GM23248 (cell line): ENCODE data around the gene EEF1A2. TPM values are rescaled to one million over a fixed set of nuclear protein-coding genes. Genes with fewer than 3 reads are reported as not detected.

Experiments used
- DNase-seq: peaks from one replicate; pipeline ENCODE4 v3.0.0-alpha.2; 2015
- H2AFZ ChIP-seq: fragments of 200-600 bp; sonication (generic); 2 replicates; pipeline ENCODE4 v1.6.1; 2016; ENCODE audit warnings: antibody characterized with exemption
- H3F3A ChIP-seq: fragments of 200-600 bp; sonication (generic); 2 replicates; pipeline ENCODE4 v1.6.1; 2016; ENCODE audit warnings: mild to moderate bottlenecking, antibody characterized with exemption, mixed run types; ENCODE audit not compliant: insufficient read depth
- H3K27ac ChIP-seq: fragments of 200-600 bp; sonication (generic); 2 replicates; pipeline ENCODE4 v1.5.1; 2016; ENCODE audit warnings: mild to moderate bottlenecking
- H3K27me3 ChIP-seq: fragments of 200-600 bp; sonication (generic); replicated peaks from 2 replicates; pipeline ENCODE4 v1.6.1; 2016; ENCODE audit warnings: mild to moderate bottlenecking; ENCODE audit not compliant: insufficient read depth
- H3K36me3 ChIP-seq: fragments of 200-600 bp; sonication (generic); 2 replicates; pipeline ENCODE4 v1.6.1; 2016; ENCODE audit warnings: low read depth, mild to moderate bottlenecking
- H3K4me1 ChIP-seq: fragments of 200-600 bp; sonication (generic); 2 replicates; pipeline ENCODE4 v1.6.1; 2016; ENCODE audit warnings: mild to moderate bottlenecking; ENCODE audit not compliant: insufficient read depth
- H3K4me2 ChIP-seq: fragments of 200-600 bp; sonication (generic); one replicate; pipeline ENCODE4 v1.6.1; 2016; ENCODE audit warnings: mild to moderate bottlenecking; ENCODE audit not compliant: unreplicated experiment
- H3K4me3 ChIP-seq: fragments of 200-600 bp; sonication (generic); 2 replicates; pipeline ENCODE4 v1.5.1; 2016; ENCODE audit warnings: mild to moderate bottlenecking
- H3K79me2 ChIP-seq: fragments of 200-600 bp; sonication (generic); 2 replicates; pipeline ENCODE4 v1.6.1; 2016; ENCODE audit warnings: mild to moderate bottlenecking; ENCODE audit not compliant: insufficient read depth
- H3K9ac ChIP-seq: fragments of 200-600 bp; sonication (generic); 2 replicates; pipeline ENCODE4 v1.6.1; 2016; ENCODE audit warnings: mild to moderate bottlenecking
- H3K9me2 ChIP-seq: fragments of 200-600 bp; sonication (generic); 2 replicates; pipeline ENCODE4 v1.6.1; 2016; ENCODE audit warnings: mixed run types, mild to moderate bottlenecking, moderate library complexity; ENCODE audit not compliant: insufficient read depth
- H3K9me3 ChIP-seq: fragments of 200-600 bp; sonication (generic); one replicate; pipeline ENCODE4 v1.6.1; 2017; ENCODE audit warnings: low read depth
- H4K20me1 ChIP-seq: fragments of 200-600 bp; sonication (generic); 2 replicates; pipeline ENCODE4 v1.6.0; 2016; ENCODE audit not compliant: insufficient read depth
- EZH2 ChIP-seq: fragments of 200-600 bp; sonication (generic); IDR thresholded peaks from 2 replicates; pipeline ENCODE4 v1.6.1; 2018; ENCODE audit warnings: antibody characterized with exemption, mild to moderate bottlenecking; ENCODE audit not compliant: insufficient read depth, poor library complexity, severe bottlenecking
- EZH2phosphoT487 ChIP-seq: fragments of 200-600 bp; sonication (generic); IDR thresholded peaks from 2 replicates; pipeline ENCODE4 v1.6.1; 2018; ENCODE audit warnings: antibody characterized with exemption, moderate library complexity, mild to moderate bottlenecking, low read depth; ENCODE audit not compliant: insufficient read depth
- WGBS, 2 experiments: methylation state at CpG; one replicate each; pipeline ENCODE4 v1.1.6; 2015 to 2017; ENCODE audit warnings: low lambda C conversion rate in 2 of 2, low coverage in 1 of 2; ENCODE audit errors: missing lambda C conversion rate in 2 of 2; 5-methylcytosine and 5-hydroxymethylcytosine counted together
- in situ Hi-C: fragments of 300-500 bp; cut with MboI; formaldehyde crosslinking; loops from 2 replicates; pipeline ENCODE4 v1.15.0; 2020
- polyA plus RNA-seq: library from polyadenylated mRNA; unstranded; fragments of >200 nt; fragmentation: Nextera tagmentation; extraction: Ambion mirVana; gene quantifications from 2 replicates; pipeline ENCODE4 v1.2.1, GENCODE V29; 2016
- total RNA-seq: library from RNA; depleted of rRNA; stranded (reverse); fragments of >200 nt; shearing (Covaris generic); gene quantifications from 2 replicates; pipeline ENCODE4 v1.2.3, GENCODE V29; 2014

Gene EEF1A2
- total and polyA plus RNA-seq, 2 experiments from 2014 or later = 0.43 TPM; not detected in 1

GRCh38 chr20:63473555-63474449 lies 25.1 kb downstream of the EEF1A2 start:
- Histone ChIP-seq H3K4me3 (no peak overlapping the region), H4K20me1 (no peaks in the 10 kb centered on the region), H3K27ac (no peak overlapping the region), H3K79me2 (no peaks in the 10 kb centered on the region), H3K36me3 (no peaks in the 10 kb centered on the region), H3K4me1 (no peaks in the 10 kb centered on the region), H3F3A (no peaks in the 10 kb centered on the region), H3K9me2 (no peaks in the 10 kb centered on the region), H3K9ac (no peak overlapping the region), H3K4me2 (no peak overlapping the region), H3K27me3 (peaks cover 45% of the 10 kb centered on the region), H3K9me3 (no peaks in the 10 kb centered on the region), H2AFZ (no peak overlapping the region)
- in situ Hi-C loops = no loop called here
- DNase-seq = no peak
- WGBS, 2 experiments = 20 to 23% methylated on average over 25 to 30 of the region's 30 CpGs
- TF ChIP-seq EZH2 = no peak
- no peak for TF ChIP-seq EZH2phosphoT487

GRCh38 chr20:63472862-63473390 lies 26.0 kb downstream of the EEF1A2 start:
- Histone ChIP-seq H3K4me1 (no peaks in the 10 kb centered on the region), H3K27me3 (peaks cover 51% of the 10 kb centered on the region), H3K4me2 (no peak overlapping the region), H3K79me2 (no peaks in the 10 kb centered on the region), H3K9me3 (no peaks in the 10 kb centered on the region), H4K20me1 (no peaks in the 10 kb centered on the region), H3K9me2 (no peaks in the 10 kb centered on the region), H3K9ac (no peak overlapping the region), H3K4me3 (no peak overlapping the region), H3K27ac (no peak overlapping the region), H2AFZ (no peak overlapping the region), H3K36me3 (no peaks in the 10 kb centered on the region), H3F3A (no peaks in the 10 kb centered on the region)
- DNase-seq = no peak
- no peak for TF ChIP-seq EZH2
- in situ Hi-C loops = no loop called here
- WGBS, 2 experiments = 43 to 47% methylated on average over 9 to 13 of the region's 13 CpGs

GRCh38 chr20:63471981-63472831 lies 26.7 kb downstream of the EEF1A2 start, which contains the start of gene KCNQ2:
KCNQ2 (minus strand) TSS chr20:63472655; CDS start chr20:63472463, 192 bp downstream.
- Histone ChIP-seq H2AFZ (no peak within 1 kb of the TSS), H3K9me3 (no peaks in the 10 kb centered on the region), H3K4me3 (no peak within 1 kb of the TSS), H3K79me2 (no peaks in the 10 kb centered on the region), H3K27ac (no peak within 1 kb of the TSS), H3K4me2 (no peak within 1 kb of the TSS), H3K36me3 (no peaks in the 10 kb centered on the region), H4K20me1 (no peaks in the 10 kb centered on the region), H3K9me2 (no peaks in the 10 kb centered on the region), H3K27me3 (peaks cover 59% of the 10 kb centered on the region), H3K4me1 (no peaks in the 10 kb centered on the region), H3F3A (no peaks in the 10 kb centered on the region), H3K9ac (no peak within 1 kb of the TSS)
- WGBS, 2 experiments = 2 to 3% methylated on average over 79 to 105 of the region's 111 CpGs
- DNase-seq = no peak
- TF ChIP-seq EZH2 (peak; percentile 89), EZH2phosphoT487 (no peak)
- in situ Hi-C loops = no loop called here

DNA sequence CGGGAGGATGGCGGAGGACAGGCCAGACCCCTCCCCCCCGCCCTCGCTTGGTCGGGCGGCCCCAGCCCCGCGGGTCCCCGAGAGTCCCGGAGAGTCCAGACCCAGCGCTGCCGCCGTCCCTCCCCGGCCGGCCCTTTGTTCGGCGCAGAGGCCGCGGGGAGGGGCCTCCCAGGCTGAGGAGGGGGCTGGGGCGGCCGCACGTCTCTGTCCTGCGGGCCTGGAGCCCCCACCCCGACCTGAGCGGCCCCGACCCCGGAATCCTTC lies 27.2 kb downstream of the EEF1A2 start:
- Histone ChIP-seq H3K9me2 (no peaks in the 10 kb centered on the region), H2AFZ (no peak overlapping the region), H3K4me2 (no peak overlapping the region), H3K9me3 (no peaks in the 10 kb centered on the region), H4K20me1 (no peaks in the 10 kb centered on the region), H3K79me2 (no peaks in the 10 kb centered on the region), H3K27ac (no peak overlapping the region), H3K27me3 (peaks cover 61% of the 10 kb centered on the region), H3F3A (no peaks in the 10 kb centered on the region), H3K4me1 (no peaks in the 10 kb centered on the region), H3K9ac (no peak overlapping the region), H3K36me3 (no peaks in the 10 kb centered on the region), H3K4me3 (no peak overlapping the region)
- no peak for TF ChIP-seq EZH2phosphoT487
- no peak for TF ChIP-seq EZH2
- WGBS, 2 experiments = 5% methylated on average over 14 of the region's 27 CpGs; no CpG with 5 or more reads in 1 of the 2 experiments
- in situ Hi-C loops = no loop called here
- DNase-seq = no peak
